HepG2 (cell line): ENCODE results near the gene C16orf87. TPM values are rescaled to one million over a fixed set of nuclear protein-coding genes. Genes with fewer than 3 reads are reported as not detected.

ENCODE experiments used
- FUBP1 ChIP-seq: sonication (generic); formaldehyde crosslinking; IDR thresholded peaks from 2 replicates; pipeline ENCODE4 v1.5.1; 2020; ENCODE audit warnings: missing genetic modification reagents, mild to moderate bottlenecking, borderline replicate concordance
- HNRNPLL ChIP-seq: fragments of 200-400 bp; formaldehyde crosslinking; IDR thresholded peaks from 2 replicates; pipeline ENCODE4 v1.6.1; 2017; ENCODE audit warnings: mild to moderate bottlenecking, low read depth, low read length; ENCODE audit not compliant: poor library complexity, severe bottlenecking
- KDM4B ChIP-seq: sonication (generic); formaldehyde crosslinking; IDR thresholded peaks from 2 replicates; pipeline ENCODE4 v1.4.0; 2020; ENCODE audit warnings: missing genetic modification reagents
- KDM5A ChIP-seq: fragments of 200-600 bp; sonication (generic); IDR thresholded peaks from 2 replicates; pipeline ENCODE4 v1.7.0; 2018; ENCODE audit warnings: antibody characterized with exemption, mild to moderate bottlenecking, low read length, borderline replicate concordance
- KLF13 ChIP-seq: sonication (generic); formaldehyde crosslinking; IDR thresholded peaks from 2 replicates; pipeline ENCODE4 v1.4.0; 2020; ENCODE audit warnings: mild to moderate bottlenecking, missing genetic modification reagents
- LRRFIP1 ChIP-seq: sonication (generic); formaldehyde crosslinking; conservative IDR thresholded peaks from 2 replicates; pipeline ENCODE4 v1.4.0; 2020; ENCODE audit warnings: missing genetic modification reagents
- RFXAP ChIP-seq: sonication (generic); formaldehyde crosslinking; IDR thresholded peaks from 2 replicates; pipeline ENCODE4 v1.4.0; 2020; ENCODE audit warnings: missing genetic modification reagents, borderline replicate concordance
- SP5 ChIP-seq: IDR thresholded peaks from 2 replicates; pipeline ENCODE4 v1.6.1; 2016; ENCODE audit warnings: low read depth, borderline replicate concordance
- XRCC5 ChIP-seq: fragments of 200-400 bp; formaldehyde crosslinking; optimal IDR thresholded peaks from 2 replicates; pipeline ENCODE3; 2017; ENCODE audit warnings: mild to moderate bottlenecking, low read length
- ZFP37 ChIP-seq: sonication (generic); formaldehyde crosslinking; IDR thresholded peaks from 2 replicates; pipeline ENCODE4 v1.4.0; 2020; ENCODE audit warnings: missing genetic modification reagents, borderline replicate concordance
- ZNF10 ChIP-seq: sonication (generic); formaldehyde crosslinking; IDR thresholded peaks from 2 replicates; pipeline ENCODE4 v1.4.0; 2020; ENCODE audit warnings: mild to moderate bottlenecking, low read depth, missing genetic modification reagents, borderline replicate concordance
- ZNF160 ChIP-seq: sonication (generic); formaldehyde crosslinking; IDR thresholded peaks from 2 replicates; pipeline ENCODE4 v1.8.0; 2022; ENCODE audit warnings: mild to moderate bottlenecking, inconsistent platforms, missing genetic modification reagents
- ZNF562 ChIP-seq: sonication (generic); formaldehyde crosslinking; IDR thresholded peaks from 2 replicates; pipeline ENCODE4 v1.8.0; 2022; ENCODE audit warnings: missing genetic modification reagents, borderline replicate concordance
- ZNF580 ChIP-seq: IDR thresholded peaks from 2 replicates; pipeline ENCODE4 v1.6.1; 2016; ENCODE audit warnings: low read depth, borderline replicate concordance
- ZNF761 ChIP-seq: sonication (generic); formaldehyde crosslinking; conservative IDR thresholded peaks from 2 replicates; pipeline ENCODE4 v1.4.0; 2020; ENCODE audit warnings: mild to moderate bottlenecking, missing genetic modification reagents
- ZNF775 ChIP-seq: sonication (generic); formaldehyde crosslinking; IDR thresholded peaks from 2 replicates; pipeline ENCODE4 v1.4.0; 2020; ENCODE audit warnings: missing genetic modification reagents, mild to moderate bottlenecking, moderate library complexity, borderline replicate concordance
- polyA plus RNA-seq, 8 experiments: library from polyadenylated mRNA; depleted of rRNA in 3 of 8; stranded (reverse) in 7 of 8; unstranded in 1 of 8; fragments of >200 nt; fragmentation: Illumina TruSeq in 4 of 8; extraction: Trizol in 4 of 8; gene quantifications; 2 replicates each; pipeline versions ENCODE4 v1.2.1 to v1.2.3, GENCODE V29; 2011 to 2016; ENCODE audit warnings: low read depth in 4 of 8, missing spikeins in 1 of 8, mixed read lengths in 1 of 8; ENCODE audit not compliant: insufficient read depth in 1 of 8
- total RNA-seq, 5 experiments: library from RNA; depleted of rRNA; stranded (reverse); fragments of >200 nt; fragmentation: Illumina TruSeq; extraction: Trizol; gene quantifications; 2 replicates each; pipeline ENCODE4 v1.2.3, GENCODE V29; 2016; ENCODE audit warnings: low read depth in 1 of 5
- TF ChIP-seq, protein P1 (sequence below): sonication (generic); formaldehyde crosslinking; IDR thresholded peaks from 2 replicates; pipeline ENCODE4 v1.4.0; 2020; ENCODE audit warnings: missing genetic modification reagents
- TF ChIP-seq, protein P2 (sequence below): sonication (generic); formaldehyde crosslinking; IDR thresholded peaks from 2 replicates; pipeline ENCODE4 v1.5.0; 2020; ENCODE audit warnings: mild to moderate bottlenecking, missing genetic modification reagents, moderate library complexity

C16orf87 gene
- total and polyA plus RNA-seq, 2 of the 13 experiments (the other 11 are each of a cell fraction or from before 2014, with no cell fraction given), result 8.6 to 19.5 TPM

- TF ChIP-seq KDM4B (CRISPR knock-in tag) (no peak), RFXAP (CRISPR knock-in tag) (0 out of 2 replicates have a peak, but pooled peaks have one; percentile 5), SP5 (CRISPR knock-in tag) (no peak), KDM5A (no peak), HNRNPLL (no peak), ZNF10 (CRISPR knock-in tag) (no peak), LRRFIP1 (CRISPR knock-in tag) (no peak), XRCC5 (no peak), ZNF160 (no peak), ZNF562 (no peak), ZFP37 (CRISPR knock-in tag) (no peak), ZNF580 (CRISPR knock-in tag) (no peak), FUBP1 (CRISPR knock-in tag) (no peak), ZNF775 (CRISPR knock-in tag) (no peak), ZNF761 (CRISPR knock-in tag) (no peak), KLF13 (CRISPR knock-in tag) (no peak)
- TF ChIP-seq, protein P1, sequence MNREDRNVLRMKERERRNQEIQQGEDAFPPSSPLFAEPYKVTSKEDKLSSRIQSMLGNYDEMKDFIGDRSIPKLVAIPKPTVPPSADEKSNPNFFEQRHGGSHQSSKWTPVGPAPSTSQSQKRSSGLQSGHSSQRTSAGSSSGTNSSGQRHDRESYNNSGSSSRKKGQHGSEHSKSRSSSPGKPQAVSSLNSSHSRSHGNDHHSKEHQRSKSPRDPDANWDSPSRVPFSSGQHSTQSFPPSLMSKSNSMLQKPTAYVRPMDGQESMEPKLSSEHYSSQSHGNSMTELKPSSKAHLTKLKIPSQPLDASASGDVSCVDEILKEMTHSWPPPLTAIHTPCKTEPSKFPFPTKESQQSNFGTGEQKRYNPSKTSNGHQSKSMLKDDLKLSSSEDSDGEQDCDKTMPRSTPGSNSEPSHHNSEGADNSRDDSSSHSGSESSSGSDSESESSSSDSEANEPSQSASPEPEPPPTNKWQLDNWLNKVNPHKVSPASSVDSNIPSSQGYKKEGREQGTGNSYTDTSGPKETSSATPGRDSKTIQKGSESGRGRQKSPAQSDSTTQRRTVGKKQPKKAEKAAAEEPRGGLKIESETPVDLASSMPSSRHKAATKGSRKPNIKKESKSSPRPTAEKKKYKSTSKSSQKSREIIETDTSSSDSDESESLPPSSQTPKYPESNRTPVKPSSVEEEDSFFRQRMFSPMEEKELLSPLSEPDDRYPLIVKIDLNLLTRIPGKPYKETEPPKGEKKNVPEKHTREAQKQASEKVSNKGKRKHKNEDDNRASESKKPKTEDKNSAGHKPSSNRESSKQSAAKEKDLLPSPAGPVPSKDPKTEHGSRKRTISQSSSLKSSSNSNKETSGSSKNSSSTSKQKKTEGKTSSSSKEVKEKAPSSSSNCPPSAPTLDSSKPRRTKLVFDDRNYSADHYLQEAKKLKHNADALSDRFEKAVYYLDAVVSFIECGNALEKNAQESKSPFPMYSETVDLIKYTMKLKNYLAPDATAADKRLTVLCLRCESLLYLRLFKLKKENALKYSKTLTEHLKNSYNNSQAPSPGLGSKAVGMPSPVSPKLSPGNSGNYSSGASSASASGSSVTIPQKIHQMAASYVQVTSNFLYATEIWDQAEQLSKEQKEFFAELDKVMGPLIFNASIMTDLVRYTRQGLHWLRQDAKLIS (CRISPR knock-in tag), result no peak
- TF ChIP-seq, protein P2, sequence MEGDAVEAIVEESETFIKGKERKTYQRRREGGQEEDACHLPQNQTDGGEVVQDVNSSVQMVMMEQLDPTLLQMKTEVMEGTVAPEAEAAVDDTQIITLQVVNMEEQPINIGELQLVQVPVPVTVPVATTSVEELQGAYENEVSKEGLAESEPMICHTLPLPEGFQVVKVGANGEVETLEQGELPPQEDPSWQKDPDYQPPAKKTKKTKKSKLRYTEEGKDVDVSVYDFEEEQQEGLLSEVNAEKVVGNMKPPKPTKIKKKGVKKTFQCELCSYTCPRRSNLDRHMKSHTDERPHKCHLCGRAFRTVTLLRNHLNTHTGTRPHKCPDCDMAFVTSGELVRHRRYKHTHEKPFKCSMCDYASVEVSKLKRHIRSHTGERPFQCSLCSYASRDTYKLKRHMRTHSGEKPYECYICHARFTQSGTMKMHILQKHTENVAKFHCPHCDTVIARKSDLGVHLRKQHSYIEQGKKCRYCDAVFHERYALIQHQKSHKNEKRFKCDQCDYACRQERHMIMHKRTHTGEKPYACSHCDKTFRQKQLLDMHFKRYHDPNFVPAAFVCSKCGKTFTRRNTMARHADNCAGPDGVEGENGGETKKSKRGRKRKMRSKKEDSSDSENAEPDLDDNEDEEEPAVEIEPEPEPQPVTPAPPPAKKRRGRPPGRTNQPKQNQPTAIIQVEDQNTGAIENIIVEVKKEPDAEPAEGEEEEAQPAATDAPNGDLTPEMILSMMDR, result no peak
Measured at GRCh38 chr16:46747777-46748651, 83.0 kb downstream of the C16orf87 start, which contains the start of gene MYLK3 (continued).
